HepG2 (cell line): ENCODE measurements around the gene PTGER4.
"Not testable (repeated sequence)": the region's sequence is repeated elsewhere in the genome, so short reads cannot be mapped to it uniquely, and the experiment has no call there.

ENCODE experiments used
- FOXA1 ChIP-seq, 2 experiments: fragments of 450-650 bp in 1 of 2; sonication (generic) in 1 of 2; formaldehyde crosslinking in 1 of 2; IDR thresholded peaks; 2 replicates each; pipeline versions ENCODE4 v1.4.0 to v1.6.1; 2016 to 2020; ENCODE audit warnings: missing genetic modification reagents in 1 of 2
- PCBP2 ChIP-seq: fragments of 200-400 bp; formaldehyde crosslinking; optimal IDR thresholded peaks from 2 replicates; pipeline ENCODE3; 2018; ENCODE audit warnings: low read length, low read depth; ENCODE audit not compliant: poor library complexity, severe bottlenecking
- ZKSCAN1 ChIP-seq: fragments of 150-350 bp; IDR thresholded peaks from 2 replicates; pipeline ENCODE4 v1.6.1; 2014; ENCODE audit warnings: low read length
- ZNF407 ChIP-seq: sonication (generic); formaldehyde crosslinking; IDR thresholded peaks from one replicate; pipeline ENCODE4 v1.5.1; 2020; ENCODE audit warnings: mild to moderate bottlenecking, missing genetic modification reagents; ENCODE audit errors: not compliant biosample characterization
- TF ChIP-seq, protein P1 (sequence below): sonication (generic); formaldehyde crosslinking; IDR thresholded peaks from 2 replicates; pipeline ENCODE4 v1.4.0; 2020; ENCODE audit warnings: missing genetic modification reagents, mild to moderate bottlenecking, borderline replicate concordance

DNA sequence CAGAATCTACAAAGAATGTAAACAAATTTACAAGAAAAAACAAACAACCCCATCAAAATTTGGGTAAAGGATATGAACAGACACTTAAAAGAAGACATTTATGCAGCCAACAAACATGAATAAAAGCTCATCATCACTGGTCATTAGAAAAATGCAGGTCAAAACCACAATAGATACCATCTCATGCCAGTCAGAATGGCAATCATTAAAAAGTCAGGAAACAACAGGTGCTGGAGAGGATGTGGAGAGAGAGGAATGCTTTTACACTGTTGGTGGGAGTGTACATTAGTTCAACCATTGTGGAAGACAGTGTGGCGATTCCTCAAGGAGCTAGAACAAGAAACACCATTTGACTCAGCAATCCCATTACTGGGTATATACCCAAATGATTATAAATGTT lies 40.2 kb upstream of the PTGER4 start:
- not testable (repeated sequence) for TF ChIP-seq ZKSCAN1; FOXA1 (IDR thresholded peaks at IDR 0.05); FOXA1 (CRISPR knock-in tag; IDR thresholded peaks at IDR 0.05); ZNF407 (CRISPR knock-in tag); PCBP2
- TF ChIP-seq, protein P1, sequence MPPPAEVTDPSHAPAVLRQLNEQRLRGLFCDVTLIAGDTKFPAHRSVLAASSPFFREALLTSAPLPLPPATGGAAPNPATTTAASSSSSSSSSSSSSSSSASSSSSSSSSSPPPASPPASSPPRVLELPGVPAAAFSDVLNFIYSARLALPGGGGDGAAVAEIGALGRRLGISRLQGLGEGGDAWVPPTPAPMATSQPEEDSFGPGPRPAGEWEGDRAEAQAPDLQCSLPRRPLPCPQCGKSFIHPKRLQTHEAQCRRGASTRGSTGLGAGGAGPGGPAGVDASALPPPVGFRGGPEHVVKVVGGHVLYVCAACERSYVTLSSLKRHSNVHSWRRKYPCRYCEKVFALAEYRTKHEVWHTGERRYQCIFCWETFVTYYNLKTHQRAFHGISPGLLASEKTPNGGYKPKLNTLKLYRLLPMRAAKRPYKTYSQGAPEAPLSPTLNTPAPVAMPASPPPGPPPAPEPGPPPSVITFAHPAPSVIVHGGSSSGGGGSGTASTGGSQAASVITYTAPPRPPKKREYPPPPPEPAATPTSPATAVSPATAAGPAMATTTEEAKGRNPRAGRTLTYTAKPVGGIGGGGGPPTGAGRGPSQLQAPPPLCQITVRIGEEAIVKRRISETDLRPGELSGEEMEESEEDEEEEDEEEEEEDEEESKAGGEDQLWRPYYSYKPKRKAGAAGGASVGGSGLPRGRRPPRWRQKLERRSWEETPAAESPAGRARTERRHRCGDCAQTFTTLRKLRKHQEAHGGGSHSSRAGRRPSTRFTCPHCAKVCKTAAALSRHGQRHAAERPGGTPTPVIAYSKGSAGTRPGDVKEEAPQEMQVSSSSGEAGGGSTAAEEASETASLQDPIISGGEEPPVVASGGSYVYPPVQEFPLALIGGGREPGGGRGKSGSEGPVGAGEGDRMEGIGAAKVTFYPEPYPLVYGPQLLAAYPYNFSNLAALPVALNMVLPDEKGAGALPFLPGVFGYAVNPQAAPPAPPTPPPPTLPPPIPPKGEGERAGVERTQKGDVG (CRISPR knock-in tag): not testable (repeated sequence)
